ENCODE measurements around the gene C1orf174. TPM values are rescaled to one million over a fixed set of nuclear protein-coding genes. Genes with fewer than 3 reads are reported as not detected.

Gene C1orf174
- polyA plus RNA-seq, 3 donors = 24.7 to 33.3 (median 29.1) TPM

Other genes starting within 250 kb of the C1orf174 start
- 1 to 10 TPM in 1 of 3 donors, under 1 TPM in 2; 0.70 to 1.1 (median 0.78) TPM for gene TP73, start 247.8 kb downstream of the C1orf174 start, polyA plus RNA-seq (ENCODE audit: insufficient read length in 3 of 3)
- gene CCDC27, start 147.8 kb downstream of the C1orf174 start, polyA plus RNA-seq (ENCODE audit: insufficient read length in 3 of 3) = under 1 TPM; 0.19 to 0.33 (median 0.30) TPM
- 10 to 100 TPM; 16.0 to 28.5 (median 26.5) TPM for gene SMIM1, start 127.5 kb downstream of the C1orf174 start, polyA plus RNA-seq (ENCODE audit: insufficient read length in 3 of 3)
- 10 to 100 TPM; 61.5 to 74.2 (median 64.4) TPM for gene LRRC47, start 103.8 kb downstream of the C1orf174 start, polyA plus RNA-seq (ENCODE audit: insufficient read length in 3 of 3)
- 10 to 100 TPM; 36.5 to 54.3 (median 49.2) TPM for gene CEP104, start 43.1 kb downstream of the C1orf174 start, polyA plus RNA-seq (ENCODE audit: insufficient read length in 3 of 3)
- gene DFFB, start 42.8 kb downstream of the C1orf174 start, polyA plus RNA-seq (ENCODE audit: insufficient read length in 3 of 3) = 10 to 100 TPM in 1 of 3 donors, 1 to 10 TPM in 2; 6.9 to 12.0 (median 9.0) TPM